ENCODE results near the gene SLC8A3.

GRCh38 chr14:70045844-70046535 is 142.8 kb downstream of the SLC8A3 start:
- TF ChIP-seq CTCF (IDR thresholded peaks at IDR 0.05), result peak in 4 of 6 experiments; percentile 30 to 66 (median 45)
- TF ChIP-seq POLR2A (IDR thresholded peaks at IDR 0.05), result no peak
